IMR-90 (cell line): ENCODE data around the gene CAPN5. TPM values are rescaled to one million over a fixed set of nuclear protein-coding genes. Genes with fewer than 3 reads are reported as not detected.

Experiments used
- ATAC-seq: fragments of 200-7000 bp; cut with Tn5 transposase; 2 replicates; pipeline ENCODE4 v1.9.1; 2020; ENCODE audit warnings: low read depth, mild to moderate bottlenecking, moderate library complexity
- BruUV-seq: library from RNA; stranded (reverse); fragments of 400-500 nt; replicated peaks from 2 replicates; lab custom pipeline; 2021; lab: Mats Ljungman, UMichigan
- CTCF ChIA-PET: fragments of 300-600 bp; formaldehyde crosslinking; extraction: SDS; loops from one replicate; lab custom pipeline; 2021; ENCODE audit warnings: antibody characterized with exemption; lab: Yijun Ruan, JAX
- POLR2A ChIA-PET: fragments of 300-600 bp; sonication (Branson Sonifier 250); formaldehyde crosslinking; loops from one replicate; lab custom pipeline; 2022; ENCODE audit warnings: antibody characterized with exemption; ENCODE audit not compliant: unreplicated experiment; lab: Charles Lee
- DNase-seq: peaks from one replicate; pipeline ENCODE4 v3.0.0; 2013
- H2AFZ ChIP-seq: replicated peaks from 2 replicates; pipeline ENCODE3; 2013; ENCODE audit warnings: low read length, mild to moderate bottlenecking; ENCODE audit not compliant: poor library complexity
- H2AK5ac ChIP-seq: 2 replicates; pipeline ENCODE4 v1.6.1; 2013; ENCODE audit warnings: low read depth, low read length, inconsistent platforms
- H2AK9ac ChIP-seq: replicated peaks from 2 replicates; pipeline ENCODE3; 2013; ENCODE audit warnings: mild to moderate bottlenecking, low read depth, low read length, moderate library complexity; ENCODE audit not compliant: poor library complexity
- H2BK120ac ChIP-seq: 2 replicates; pipeline ENCODE4 v1.6.1; 2013; ENCODE audit warnings: low read depth, low read length, inconsistent platforms
- H2BK15ac ChIP-seq: 3 replicates; pipeline ENCODE4 v1.6.1; 2013; ENCODE audit warnings: low read depth, low read length, inconsistent platforms
- H2BK20ac ChIP-seq: 2 replicates; pipeline ENCODE4 v1.6.1; 2013; ENCODE audit warnings: low read depth, mild to moderate bottlenecking, inconsistent platforms, low read length, moderate library complexity
- H2BK5ac ChIP-seq: 2 replicates; pipeline ENCODE4 v1.6.1; 2013; ENCODE audit warnings: mild to moderate bottlenecking, low read depth, low read length, inconsistent platforms; ENCODE audit not compliant: poor library complexity, severe bottlenecking
- H3K14ac ChIP-seq: replicated peaks from 2 replicates; pipeline ENCODE4 v1.6.1; 2013; ENCODE audit warnings: low read depth, low read length, inconsistent platforms
- H3K18ac ChIP-seq: 2 replicates; pipeline ENCODE4 v1.6.1; 2013; ENCODE audit warnings: low read depth, low read length, control low read depth
- H3K23ac ChIP-seq: 2 replicates; pipeline ENCODE4 v1.6.1; 2013; ENCODE audit warnings: low read depth, low read length, inconsistent platforms
- H3K27ac ChIP-seq: 2 replicates; pipeline ENCODE4 v1.5.1; 2013; ENCODE audit warnings: mild to moderate bottlenecking, control low read depth, low read length; ENCODE audit not compliant: insufficient read depth
- H3K27me3 ChIP-seq: 2 replicates; pipeline ENCODE4 v1.6.1; 2013; ENCODE audit warnings: low read length; ENCODE audit not compliant: control insufficient read depth, insufficient read depth
- H3K36me3 ChIP-seq: 2 replicates; pipeline ENCODE4 v1.6.1; 2013; ENCODE audit warnings: low read length, mixed read lengths; ENCODE audit not compliant: control insufficient read depth, insufficient read depth
- H3K4ac ChIP-seq: 2 replicates; pipeline ENCODE4 v1.6.1; 2013; ENCODE audit warnings: low read depth, low read length, inconsistent platforms
- H3K4me1 ChIP-seq: 2 replicates; pipeline ENCODE4 v1.6.1; 2013; ENCODE audit warnings: low read length, mixed read lengths; ENCODE audit not compliant: control insufficient read depth, insufficient read depth
- H3K4me2 ChIP-seq: 2 replicates; pipeline ENCODE4 v1.6.1; 2013; ENCODE audit warnings: low read depth, mild to moderate bottlenecking, control low read depth, low read length, moderate library complexity
- H3K4me3 ChIP-seq: 2 replicates; pipeline ENCODE4 v1.5.1; 2013; ENCODE audit warnings: low read depth, mild to moderate bottlenecking, control low read depth, low read length, moderate library complexity; ENCODE audit not compliant: insufficient read depth
- H3K56ac ChIP-seq: 2 replicates; pipeline ENCODE4 v1.6.1; 2013; ENCODE audit warnings: low read length, inconsistent platforms; ENCODE audit not compliant: insufficient read depth; ENCODE audit errors: extremely low read depth
- H3K79me1 ChIP-seq, 2 experiments: 2 replicates each; pipeline ENCODE4 v1.6.1; 2013; ENCODE audit warnings: low read length in 2 of 2, inconsistent platforms in 1 of 2, low read depth in 1 of 2
- H3K9ac ChIP-seq: 2 replicates; pipeline ENCODE4 v1.6.1; 2013; ENCODE audit warnings: low read depth, low read length, control low read depth
- H3K9me1 ChIP-seq: 2 replicates; pipeline ENCODE4 v1.6.1; 2013; ENCODE audit warnings: low read length, inconsistent platforms; ENCODE audit not compliant: insufficient read depth
- H3K9me3 ChIP-seq: 2 replicates; pipeline ENCODE4 v1.6.1; 2013; ENCODE audit warnings: low read length; ENCODE audit not compliant: control insufficient read depth, insufficient read depth
- H4K20me1 ChIP-seq: 2 replicates; pipeline ENCODE4 v1.6.1; 2013; ENCODE audit warnings: low read length, inconsistent platforms; ENCODE audit not compliant: insufficient read depth
- H4K5ac ChIP-seq: 2 replicates; pipeline ENCODE4 v1.6.1; 2013; ENCODE audit warnings: mild to moderate bottlenecking, low read depth, low read length, control low read depth
- H4K8ac ChIP-seq, 2 experiments: 2 replicates each; pipeline ENCODE4 v1.6.1; 2013; ENCODE audit warnings: low read depth in 2 of 2, low read length in 2 of 2, control low read depth in 1 of 2, inconsistent platforms in 1 of 2
- H4K91ac ChIP-seq: 2 replicates; pipeline ENCODE4 v1.6.1; 2013; ENCODE audit warnings: low read depth, low read length, inconsistent platforms; ENCODE audit not compliant: insufficient read depth
- BHLHE40 ChIP-seq: fragments of 150-350 bp; IDR thresholded peaks from 2 replicates; pipeline ENCODE4 v1.6.1; 2016; ENCODE audit warnings: mild to moderate bottlenecking, low read depth, low read length
- CEBPB ChIP-seq: IDR thresholded peaks from 2 replicates; pipeline ENCODE4 v1.6.1; 2012; ENCODE audit warnings: low read depth, low read length, improper control_type of control experiment
- CTCF ChIP-seq: conservative IDR thresholded peaks from 2 replicates; pipeline ENCODE4 v1.5.1; 2012; ENCODE audit warnings: mild to moderate bottlenecking, low read depth, low read length, improper control_type of control experiment
- MAFK ChIP-seq: IDR thresholded peaks from 2 replicates; pipeline ENCODE4 v1.6.1; 2012; ENCODE audit warnings: low read depth, low read length, improper control_type of control experiment
- MXI1 ChIP-seq: IDR thresholded peaks from 2 replicates; pipeline ENCODE4 v1.6.1; 2012; ENCODE audit warnings: low read depth, mild to moderate bottlenecking, low read length, moderate library complexity, borderline replicate concordance
- NFE2L2 ChIP-seq: fragments of 150-350 bp; IDR thresholded peaks from 2 replicates; pipeline ENCODE4 v1.6.1; 2016; ENCODE audit warnings: low read depth, mild to moderate bottlenecking, low read length
- RFX5 ChIP-seq: IDR thresholded peaks from 2 replicates; pipeline ENCODE4 v1.8.0; 2012; ENCODE audit warnings: low read depth, mild to moderate bottlenecking, low read length, moderate library complexity
- SMC3 ChIP-seq: fragments of 150-350 bp; IDR thresholded peaks from 2 replicates; pipeline ENCODE4 v1.6.1; 2016; ENCODE audit warnings: low read depth, mild to moderate bottlenecking, antibody characterized with exemption, low read length, moderate library complexity
- WGBS, 2 experiments: methylation state at CpG; one replicate each; pipeline versions ENCODE4 v1.1.5 to v1.1.7; 2013; ENCODE audit warnings: missing lambda C conversion rate in 2 of 2; ENCODE audit not compliant: insufficient read length in 1 of 2; ENCODE audit errors: extremely low coverage in 2 of 2; 5-methylcytosine and 5-hydroxymethylcytosine counted together
- dilution Hi-C: fragments of 300-500 bp; cut with HindIII; formaldehyde crosslinking; loops from one replicate; pipeline ENCODE4 v1.14.3; 2018; ENCODE audit warnings: low sequenced_read_pairs; ENCODE audit not compliant: unreplicated experiment
- in situ Hi-C: fragments of 300-500 bp; cut with MboI; formaldehyde crosslinking; loops from 3 replicates; pipeline ENCODE4 v1.14.3; 2019; ENCODE audit warnings: low sequenced_read_pairs, inconsistent platforms, mixed read lengths
- intact Hi-C: fragments of 100-400 bp; cut with micrococcal nuclease; formaldehyde crosslinking; loops from 2 replicates; pipeline ENCODE4 v1.10.0; 2022
- polyA plus RNA-seq, 3 experiments: library from polyadenylated mRNA; depleted of rRNA; stranded (reverse); fragments of >200 nt; gene quantifications; 2 replicates each; pipeline ENCODE4 v1.2.3, GENCODE V29; 2012; ENCODE audit warnings: low replicate concordance in 1 of 3
- total RNA-seq: library from RNA; depleted of rRNA; stranded (reverse); fragments of >200 nt; gene quantifications from 2 replicates; pipeline ENCODE4 v1.2.3, GENCODE V29; 2012
- TF ChIP-seq, protein P1 (sequence below): fragments of 150-350 bp; IDR thresholded peaks from 2 replicates; pipeline ENCODE4 v1.6.1; 2017; ENCODE audit warnings: mild to moderate bottlenecking, antibody characterized with exemption, low read length, low read depth

The CAPN5 gene
- total and polyA plus RNA-seq, 2 of the 4 experiments (the other 2 are of a cell fraction): 8.1 to 24.0 TPM

- H3K4me2 ChIP-seq: no peak overlapping the region
- peaks cover 15% of the 10 kb centered on the region for H3K9me3 ChIP-seq
- no peak overlapping the region for H4K5ac ChIP-seq
- TF ChIP-seq RFX5 (no peak), SMC3 (no peak), CEBPB (no peak), CTCF (no peak), MAFK (no peak), NFE2L2 (no peak), MXI1 (no peak), BHLHE40 (no peak)
- TF ChIP-seq, protein P1, sequence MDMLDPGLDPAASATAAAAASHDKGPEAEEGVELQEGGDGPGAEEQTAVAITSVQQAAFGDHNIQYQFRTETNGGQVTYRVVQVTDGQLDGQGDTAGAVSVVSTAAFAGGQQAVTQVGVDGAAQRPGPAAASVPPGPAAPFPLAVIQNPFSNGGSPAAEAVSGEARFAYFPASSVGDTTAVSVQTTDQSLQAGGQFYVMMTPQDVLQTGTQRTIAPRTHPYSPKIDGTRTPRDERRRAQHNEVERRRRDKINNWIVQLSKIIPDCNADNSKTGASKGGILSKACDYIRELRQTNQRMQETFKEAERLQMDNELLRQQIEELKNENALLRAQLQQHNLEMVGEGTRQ: no peak
- H3K14ac ChIP-seq: no peak overlapping the region
- no peak overlapping the region for H3K56ac ChIP-seq
- H2BK20ac ChIP-seq: no peak overlapping the region
- no peaks in the 10 kb centered on the region for H4K20me1 ChIP-seq
- H3K79me1 ChIP-seq: no peaks in the 10 kb centered on the region
- H2BK5ac ChIP-seq: no peak overlapping the region
- no peaks in the 10 kb centered on the region for H3K4me1 ChIP-seq
- CTCF ChIA-PET: no interaction called here
- no TSS peak for BruUV-seq
- H2AFZ ChIP-seq: no peak overlapping the region
- no peaks in the 10 kb centered on the region for H3K36me3 ChIP-seq
- no peak for ATAC-seq
- H3K27me3 ChIP-seq: peaks cover 20% of the 10 kb centered on the region
- POLR2A ChIA-PET: no interaction called here
- H3K18ac ChIP-seq: no peak overlapping the region
- no peak overlapping the region for H2AK5ac ChIP-seq
- no peak overlapping the region for H3K4ac ChIP-seq
- no peak overlapping the region for H2BK120ac ChIP-seq
- intact Hi-C loops (no loop called here), in situ Hi-C loops (no loop called here), dilution Hi-C loops (no loop called here)
- no peak for DNase-seq
- H3K27ac ChIP-seq: no peak overlapping the region
- no CpG with 5 or more reads among the region's 3 CpGs for WGBS, 2 experiments
- no peak overlapping the region for H4K91ac ChIP-seq
- no peak overlapping the region for H3K23ac ChIP-seq
- no peak overlapping the region for H2BK15ac ChIP-seq
- H3K9me1 ChIP-seq: no peaks in the 10 kb centered on the region
- no peak overlapping the region for H3K9ac ChIP-seq
- no peak overlapping the region for H2AK9ac ChIP-seq
- no peak overlapping the region for H4K8ac ChIP-seq
- H3K4me3 ChIP-seq: no peak overlapping the region
These were observed 9.9 kb upstream of the CAPN5 start for GRCh38 chr11:77056814-77057402.
